Osteoblast (primary cell): Measurements from ENCODE around the gene LEP. TPM values are rescaled to one million over a fixed set of nuclear protein-coding genes. Genes with fewer than 3 reads are reported as not detected.

Source experiments
- DNase-seq: peaks from one replicate; pipeline ENCODE4 v3.0.0; 2011; ENCODE audit warnings: low spot score, mixed read lengths; ENCODE audit not compliant: insufficient read length; ENCODE audit errors: missing footprints
- H2AFZ ChIP-seq: 2 replicates; pipeline ENCODE4 v1.6.0; 2011; ENCODE audit warnings: mild to moderate bottlenecking, low read length
- H3K27ac ChIP-seq: 2 replicates; pipeline ENCODE4 v1.5.1; 2011; ENCODE audit warnings: mild to moderate bottlenecking, low read depth, low read length, moderate library complexity
- H3K27me3 ChIP-seq: 2 replicates; pipeline ENCODE4 v1.6.0; 2012; ENCODE audit warnings: mild to moderate bottlenecking, control low read depth, inconsistent platforms, low read length, moderate library complexity; ENCODE audit not compliant: insufficient read depth
- H3K36me3 ChIP-seq: 2 replicates; pipeline ENCODE4 v1.5.1; 2011; ENCODE audit warnings: mild to moderate bottlenecking, low read length, control low read depth, moderate library complexity; ENCODE audit not compliant: insufficient read depth
- H3K4me1 ChIP-seq: 2 replicates; pipeline ENCODE4 v1.5.1; 2011; ENCODE audit warnings: mild to moderate bottlenecking, low read length, control low read depth, moderate library complexity; ENCODE audit not compliant: insufficient read depth
- H3K4me2 ChIP-seq: 2 replicates; pipeline ENCODE4 v1.6.0; 2011; ENCODE audit warnings: mild to moderate bottlenecking, low read length; ENCODE audit not compliant: insufficient read depth
- H3K4me3 ChIP-seq: fragments of 200-600 bp; sonication (generic); 3 replicates; pipeline ENCODE4 v1.5.1; 2012; ENCODE audit warnings: mild to moderate bottlenecking, low read length, inconsistent platforms; ENCODE audit not compliant: insufficient read depth
- H3K79me2 ChIP-seq: 2 replicates; pipeline ENCODE4 v1.6.0; 2012; ENCODE audit warnings: mild to moderate bottlenecking, low read length, control low read depth, inconsistent platforms; ENCODE audit not compliant: insufficient read depth
- H3K9me3 ChIP-seq: 2 replicates; pipeline ENCODE4 v1.5.1; 2011; ENCODE audit warnings: low read depth, low read length, control low read depth
- H4K20me1 ChIP-seq: 2 replicates; pipeline ENCODE4 v1.6.0; 2012; ENCODE audit warnings: mild to moderate bottlenecking, low read length, control low read depth; ENCODE audit not compliant: insufficient read depth
- CTCF ChIP-seq: IDR thresholded peaks from 2 replicates; pipeline ENCODE4 v1.5.1; 2011; ENCODE audit warnings: mild to moderate bottlenecking, low read depth, low read length, moderate library complexity; ENCODE audit errors: extremely low read depth
- total RNA-seq: library from RNA; depleted of rRNA; stranded (reverse); fragments of >200 nt; gene quantifications from 2 replicates; pipeline ENCODE4 v1.2.3, GENCODE V29; 2012

The LEP gene
- total RNA-seq, 1 donor: 0.36 TPM

- Histone ChIP-seq H3K36me3 (no peaks in the 10 kb centered on the region), H3K4me3 (no peak overlapping the region), H3K9me3 (no peaks in the 10 kb centered on the region), H3K27me3 (no peaks in the 10 kb centered on the region), H3K79me2 (no peaks in the 10 kb centered on the region), H3K27ac (no peak overlapping the region), H3K4me2 (no peak overlapping the region), H2AFZ (no peak overlapping the region), H3K4me1 (peaks cover 11% of the 10 kb centered on the region), H4K20me1 (no peaks in the 10 kb centered on the region)
- DNase-seq: no peak
- TF ChIP-seq CTCF: no peak
Observed at GRCh38 chr7:128262273-128263028, 21.4 kb downstream of the LEP start.

- H3K4me2 ChIP-seq: no peak overlapping the region
- no peak overlapping the region for H2AFZ ChIP-seq
- no peak for TF ChIP-seq CTCF
- H3K9me3 ChIP-seq: no peaks in the 10 kb centered on the region
- H4K20me1 ChIP-seq: no peaks in the 10 kb centered on the region
- H3K4me3 ChIP-seq: no peak overlapping the region
- H3K27ac ChIP-seq: no peak overlapping the region
- H3K27me3 ChIP-seq: no peaks in the 10 kb centered on the region
- H3K79me2 ChIP-seq: no peaks in the 10 kb centered on the region
- peaks cover 18% of the 10 kb centered on the region for H3K4me1 ChIP-seq
- no peaks in the 10 kb centered on the region for H3K36me3 ChIP-seq
- no peak for DNase-seq
Observed at GRCh38 chr7:128263420-128263819, 22.3 kb downstream of the LEP start.

- Histone ChIP-seq H4K20me1 (no peaks in the 10 kb centered on the region), H3K79me2 (no peaks in the 10 kb centered on the region), H3K36me3 (no peaks in the 10 kb centered on the region), H3K4me2 (no peak overlapping the region), H3K27ac (no peak overlapping the region), H3K4me1 (peaks cover 18% of the 10 kb centered on the region), H3K9me3 (no peaks in the 10 kb centered on the region), H2AFZ (no peak overlapping the region), H3K4me3 (no peak overlapping the region), H3K27me3 (no peaks in the 10 kb centered on the region)
- no peak for DNase-seq
- TF ChIP-seq CTCF: no peak
Observed at GRCh38 chr7:128264477-128264876, 23.4 kb downstream of the LEP start.

- H3K4me3 ChIP-seq: no peak overlapping the region
- H3K36me3 ChIP-seq: no peaks in the 10 kb centered on the region
- H3K27me3 ChIP-seq: no peaks in the 10 kb centered on the region
- TF ChIP-seq CTCF: no peak
- no peaks in the 10 kb centered on the region for H4K20me1 ChIP-seq
- no peak overlapping the region for H3K4me2 ChIP-seq
- no peaks in the 10 kb centered on the region for H3K79me2 ChIP-seq
- no peak overlapping the region for H2AFZ ChIP-seq
- H3K9me3 ChIP-seq: no peaks in the 10 kb centered on the region
- no peak for DNase-seq
- H3K4me1 ChIP-seq: peaks cover 18% of the 10 kb centered on the region
- no peak overlapping the region for H3K27ac ChIP-seq
Observed at GRCh38 chr7:128265156-128265905, 24.3 kb downstream of the LEP start.
